GM18499 (cell line): ENCODE results near the gene DBNDD2.

Source experiments
- ATAC-seq: cut with Tn5 transposase; IDR thresholded peaks from one replicate; pipeline ENCODE4 v1.9.1; 2021; ENCODE audit warnings: moderate number of reproducible peaks; ENCODE audit not compliant: insufficient read depth, unreplicated experiment

Gene DBNDD2

GRCh38 chr20:45377269-45377668 is 30.8 kb upstream of the DBNDD2 start:
- ATAC-seq, result no peak

DNA sequence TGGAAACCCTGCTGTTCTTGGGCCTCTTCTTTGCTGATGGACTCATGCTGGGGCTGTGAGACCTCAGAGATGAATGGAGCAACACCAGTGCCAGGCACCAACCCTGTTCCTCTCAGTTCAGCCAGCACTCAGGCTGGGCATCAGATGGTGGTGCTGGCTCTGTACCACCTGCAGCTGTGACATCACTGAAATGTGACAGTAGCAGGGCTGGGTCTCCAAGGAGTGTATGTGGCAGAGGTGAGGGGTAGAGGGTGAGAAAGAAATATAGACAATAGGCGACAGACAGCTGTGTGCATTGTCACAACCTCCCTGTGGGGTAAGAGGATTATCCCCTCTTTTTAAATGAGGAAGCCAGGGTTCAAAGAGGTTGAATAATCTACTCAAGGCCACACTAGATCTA is 29.9 kb upstream of the DBNDD2 start, which contains the start of gene TP53TG5:
Gene TP53TG5, minus strand, starts transcription at position 135 of the 400 bp plus-strand sequence. Its CDS starts 89 bp downstream, at position 46.
- ATAC-seq, result no peak

GRCh38 chr20:45387274-45387673 is 20.8 kb upstream of the DBNDD2 start:
- no peak for ATAC-seq

- no peak for ATAC-seq
These were observed 17.2 kb upstream of the DBNDD2 start for GRCh38 chr20:45390931-45391330.

GRCh38 chr20:45391559-45391958 is 16.5 kb upstream of the DBNDD2 start:
- no peak for ATAC-seq

GRCh38 chr20:45392733-45393132 is 15.4 kb upstream of the DBNDD2 start:
- no peak for ATAC-seq

GRCh38 chr20:45394221-45395113 is 13.6 kb upstream of the DBNDD2 start:
- no peak for ATAC-seq

DNA sequence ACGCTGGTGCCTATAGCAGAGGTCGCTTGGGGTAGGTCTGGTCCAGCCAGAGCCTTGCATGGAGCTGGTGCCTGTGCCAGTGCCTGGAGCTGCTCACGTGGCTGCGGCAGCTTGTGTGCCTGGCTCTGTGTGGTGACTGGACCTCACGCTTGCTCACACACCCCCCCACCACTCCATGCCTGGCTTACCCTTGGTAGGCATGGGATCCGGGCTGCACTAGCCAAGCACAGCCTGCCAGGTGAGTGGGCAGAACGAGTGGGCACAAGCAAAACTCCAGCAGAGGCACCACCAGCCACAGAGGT is 13.0 kb upstream of the DBNDD2 start:
- ATAC-seq, result no peak

DNA sequence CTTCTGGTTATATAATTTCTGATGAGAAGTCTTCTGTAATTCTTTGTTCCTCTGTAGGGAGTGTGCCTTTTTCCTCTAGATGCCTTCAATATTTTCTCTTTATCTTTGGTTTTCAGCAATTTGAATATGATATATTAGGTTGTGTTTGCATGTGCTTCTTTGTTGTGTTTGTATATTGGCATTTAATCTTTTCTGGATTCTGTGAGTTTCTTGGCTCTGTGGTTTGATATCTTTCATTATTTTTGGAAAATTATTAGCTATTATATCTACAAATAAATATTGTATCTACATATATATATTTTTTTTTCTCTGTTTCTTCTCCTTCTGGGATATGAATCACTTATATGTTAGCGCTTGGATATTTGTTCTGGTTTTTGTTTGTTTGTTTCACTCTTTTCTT is 9.1 kb upstream of the DBNDD2 start:
- no peak for ATAC-seq

GRCh38 chr20:45400346-45401031 is 7.6 kb upstream of the DBNDD2 start:
- no peak for ATAC-seq

DNA sequence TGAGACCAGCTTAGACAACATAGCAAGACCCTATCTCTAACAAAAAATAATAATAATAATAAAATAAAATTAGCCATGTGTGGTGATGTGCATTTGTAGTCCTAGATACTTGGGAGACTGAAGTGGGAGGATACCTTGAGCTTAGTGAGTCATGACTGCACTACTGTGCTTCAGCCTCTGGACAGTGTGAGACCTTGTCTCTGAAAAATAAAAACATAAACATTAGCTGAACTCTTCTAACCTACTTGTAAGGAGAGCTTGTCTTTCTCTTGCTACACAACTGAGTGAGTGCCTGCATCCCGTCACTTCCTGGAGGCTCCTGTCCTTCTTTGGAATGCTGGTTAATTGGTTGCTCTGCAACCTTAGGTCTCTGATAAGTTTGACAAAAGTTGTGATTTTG is 5.1 kb upstream of the DBNDD2 start:
- ATAC-seq, result no peak

DNA sequence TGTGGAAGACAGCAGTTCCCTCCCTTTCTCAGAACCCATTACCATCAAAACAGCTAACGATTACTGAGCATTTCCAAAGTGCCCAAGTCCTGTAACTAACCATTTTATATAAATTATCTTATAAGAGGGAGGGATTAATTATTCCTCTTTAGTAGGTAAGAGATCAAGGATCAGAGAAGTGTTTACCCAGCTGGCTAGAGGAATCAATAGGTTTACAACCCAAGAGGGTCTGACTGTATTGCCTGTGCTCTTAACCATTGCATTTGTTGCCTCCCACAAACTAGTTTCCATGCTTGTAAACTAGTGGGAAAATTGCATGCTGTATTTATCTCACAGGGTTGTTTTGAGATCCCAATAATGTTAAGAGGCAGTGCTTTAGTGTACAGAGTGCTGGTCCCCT is 3.7 kb upstream of the DBNDD2 start:
- ATAC-seq, result no peak

- ATAC-seq, result no peak
These were observed 2.4 kb upstream of the DBNDD2 start for GRCh38 chr20:45405571-45406259.

DNA sequence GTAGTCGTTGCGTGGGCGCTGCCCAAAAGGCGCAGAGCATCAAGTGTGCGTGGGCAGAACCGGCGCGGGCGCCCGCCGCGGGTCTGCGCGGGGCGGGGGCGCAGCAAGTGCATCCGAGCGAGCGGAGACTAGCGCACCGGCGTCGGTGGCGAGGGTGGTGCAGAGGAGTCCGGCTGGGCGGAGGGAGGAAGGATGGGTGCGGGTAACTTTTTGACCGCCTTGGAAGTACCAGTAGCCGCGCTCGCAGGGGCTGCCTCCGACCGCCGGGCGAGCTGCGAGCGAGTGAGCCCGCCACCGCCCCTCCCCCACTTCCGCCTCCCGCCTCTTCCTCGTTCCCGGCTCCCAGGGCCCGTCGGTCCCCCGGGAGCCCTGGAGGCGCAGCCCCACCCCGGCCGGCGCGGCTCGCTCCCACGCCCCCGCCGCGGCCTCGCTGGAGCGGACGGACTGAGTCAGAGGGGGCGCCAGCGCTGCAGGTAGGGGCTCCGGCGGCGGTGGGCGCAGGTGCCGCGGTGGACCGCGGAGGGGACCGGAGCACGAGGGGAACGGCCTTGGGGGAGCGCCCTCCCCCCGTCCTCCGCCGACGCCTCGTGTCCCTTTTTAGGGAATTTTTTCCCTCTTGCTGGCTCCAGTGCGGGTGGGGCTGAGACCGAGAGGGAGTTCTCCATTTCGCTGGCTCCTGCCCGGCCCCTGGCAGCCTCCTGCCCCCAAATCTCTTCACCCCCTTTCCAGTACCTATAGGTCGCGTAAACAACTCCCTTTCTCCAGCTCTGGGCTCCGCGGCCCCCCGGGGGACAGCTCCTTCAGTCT is 1.6 kb upstream of the DBNDD2 start:
- ATAC-seq, result no peak

- no peak for ATAC-seq
These were observed 883 bp upstream of the DBNDD2 start for GRCh38 chr20:45407067-45407745.

- ATAC-seq, result no peak
These were observed 641 bp downstream of the DBNDD2 start for GRCh38 chr20:45408646-45409213.

DNA sequence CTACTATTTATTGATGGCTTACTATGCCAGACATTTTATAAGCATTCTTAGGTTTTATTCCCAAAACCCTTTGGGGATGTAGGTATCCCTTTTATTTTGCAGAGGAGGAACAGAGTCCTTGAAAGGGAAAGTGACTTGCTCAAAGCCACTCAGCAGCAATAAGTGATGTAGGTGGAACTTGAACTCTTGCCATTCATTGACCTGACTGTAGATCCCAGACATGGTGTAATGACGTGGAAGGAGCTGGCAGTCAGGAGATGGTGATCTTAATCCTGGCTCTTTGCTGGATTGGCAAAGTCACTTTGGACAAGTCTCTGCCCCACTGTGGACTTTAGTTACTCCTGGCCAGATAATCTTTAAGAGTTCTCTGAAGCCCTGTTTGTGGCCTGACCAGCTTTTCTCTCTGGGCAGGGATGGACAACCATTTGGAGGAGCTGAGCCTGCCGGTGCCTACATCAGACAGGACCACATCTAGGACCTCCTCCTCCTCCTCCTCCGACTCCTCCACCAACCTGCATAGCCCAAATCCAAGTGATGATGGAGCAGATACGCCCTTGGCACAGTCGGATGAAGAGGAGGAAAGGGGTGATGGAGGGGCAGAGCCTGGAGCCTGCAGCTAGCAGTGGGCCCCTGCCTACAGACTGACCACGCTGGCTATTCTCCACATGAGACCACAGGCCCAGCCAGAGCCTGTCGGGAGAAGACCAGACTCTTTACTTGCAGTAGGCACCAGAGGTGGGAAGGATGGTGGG is 1.6 kb downstream of the DBNDD2 start:
- ATAC-seq, result no peak

GRCh38 chr20:45410887-45411286 is 2.8 kb downstream of the DBNDD2 start:
- ATAC-seq, result no peak

GRCh38 chr20:45412653-45413052 is 4.6 kb downstream of the DBNDD2 start:
- no peak for ATAC-seq
